HG03457 (cell line): ENCODE results near the gene CASP5.
A peak's percentile ranks its signal among the peaks of the same experiment; 100 is the strongest.
"Not testable (repeated sequence)": the region's sequence is repeated elsewhere in the genome, so short reads cannot be mapped to it uniquely, and the experiment has no call there.

ENCODE experiments used
- ATAC-seq: cut with Tn5 transposase; IDR thresholded peaks from one replicate; pipeline ENCODE4 v1.9.1; 2021; ENCODE audit warnings: moderate number of reproducible peaks; ENCODE audit not compliant: unreplicated experiment

CASP5 gene

GRCh38 chr11:105023003-105023402 is at the start of gene CASP5:
CASP5 (minus strand) TSS chr11:105023168; CDS start chr11:105023136, 32 bp downstream.
- no peak for ATAC-seq

DNA sequence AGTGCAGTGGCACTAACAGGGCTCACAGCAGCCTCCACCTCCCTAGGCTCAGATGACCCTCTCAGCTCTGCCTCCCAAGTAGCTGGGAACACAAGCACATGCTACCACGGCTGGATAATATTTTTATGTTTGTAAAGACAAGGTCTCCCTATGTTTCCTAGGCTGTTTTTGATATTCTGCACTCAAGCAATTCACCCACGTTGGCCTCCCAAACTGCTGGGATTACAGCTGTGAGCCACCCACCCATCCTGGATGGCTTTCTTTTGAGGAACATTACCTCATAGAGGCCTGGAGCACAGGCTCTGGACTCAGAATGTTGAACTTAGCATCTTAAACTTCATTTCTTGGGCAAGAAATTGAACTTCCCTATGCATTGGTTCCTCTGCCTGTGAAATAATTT is 49.1 kb upstream of the CASP5 start:
- ATAC-seq = not testable (repeated sequence)

DNA sequence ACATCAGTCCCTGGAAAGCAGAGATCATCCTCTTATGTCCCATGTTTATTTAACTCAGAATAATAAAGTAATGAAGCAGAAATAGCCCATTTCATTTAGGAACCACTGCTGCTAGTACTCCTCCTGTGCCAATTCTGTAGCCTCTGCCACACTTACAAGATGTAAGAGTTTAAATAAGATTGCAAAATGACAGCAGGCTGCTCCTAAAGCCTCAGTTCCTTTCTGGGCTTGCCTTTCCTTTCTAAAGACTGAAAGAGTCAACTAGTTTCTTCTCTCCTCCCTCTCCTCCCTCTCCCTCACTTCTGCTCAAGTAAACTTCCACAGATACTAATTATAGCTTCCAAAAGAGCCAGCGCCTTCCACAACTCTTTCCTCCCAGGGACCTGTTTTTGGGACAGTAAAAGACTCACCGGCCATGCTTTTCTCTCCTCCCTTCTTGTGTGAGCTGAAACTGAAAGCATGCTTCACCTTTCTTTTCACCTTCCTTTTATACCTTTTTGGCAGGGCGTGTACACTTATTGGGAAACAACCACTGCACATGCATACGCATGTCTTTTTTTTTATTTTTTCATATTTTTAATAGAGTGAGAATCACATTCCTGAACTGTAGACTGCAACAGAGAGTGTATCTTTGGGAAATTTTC is 48.2 kb upstream of the CASP5 start:
- no peak for ATAC-seq

DNA sequence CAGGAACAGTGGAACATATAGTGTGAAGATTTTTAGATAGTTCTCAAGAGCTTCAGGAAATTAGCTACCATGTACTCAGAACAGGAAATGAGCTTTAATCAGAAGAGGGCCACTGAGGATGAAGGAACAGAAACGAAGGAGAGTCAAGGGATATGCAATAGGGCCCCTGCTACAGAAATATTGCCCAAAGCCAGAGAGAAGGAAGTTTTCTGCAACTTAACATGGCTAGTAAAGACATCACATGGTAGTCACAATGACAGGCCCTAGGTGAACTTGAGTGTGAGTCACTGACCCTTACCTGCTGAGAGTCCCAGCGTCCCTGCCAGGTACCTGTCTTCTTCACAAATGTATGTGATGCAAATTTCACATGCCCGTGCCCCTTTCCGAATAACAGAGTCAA is 47.3 kb upstream of the CASP5 start:
- ATAC-seq = no peak

- not testable (repeated sequence) for ATAC-seq
Observed at GRCh38 chr11:105069749-105070148, 46.8 kb upstream of the CASP5 start.

DNA sequence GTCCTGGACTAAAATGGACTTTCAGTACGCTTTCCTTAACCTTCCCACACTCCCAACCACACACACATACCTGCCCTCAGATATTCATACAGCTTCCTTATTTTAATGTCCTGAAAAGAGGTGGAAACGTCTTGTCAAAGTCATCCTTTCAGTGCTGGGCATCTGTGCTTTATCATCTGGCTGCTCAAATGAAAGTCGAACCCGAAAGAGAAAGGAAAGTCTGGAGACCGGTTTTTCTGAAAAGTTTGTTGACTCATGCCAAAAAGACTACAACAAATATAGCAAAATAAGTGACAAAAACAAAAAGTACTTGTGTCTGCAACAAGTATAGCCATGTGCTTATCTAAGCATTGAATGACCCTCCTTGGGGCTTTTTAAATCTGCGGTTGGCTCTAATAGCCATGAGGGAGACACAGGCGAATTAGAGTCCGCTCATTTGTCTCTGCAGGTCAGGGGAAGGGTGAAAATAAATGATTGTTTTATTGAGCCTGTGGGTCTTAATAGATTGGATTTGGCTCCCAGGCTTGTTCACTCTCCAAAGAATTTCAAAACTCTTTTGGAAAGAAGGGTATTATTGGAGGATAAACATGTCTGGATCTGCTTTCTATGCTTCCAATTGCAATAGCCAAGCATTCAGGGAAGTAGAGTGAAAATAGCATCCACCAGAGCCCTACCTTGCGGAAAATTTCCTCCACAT is 40.4 kb upstream of the CASP5 start:
- not testable (repeated sequence) for ATAC-seq

- no peak for ATAC-seq
Observed at GRCh38 chr11:105057432-105057831, 34.5 kb upstream of the CASP5 start.

- ATAC-seq = no peak
Observed at GRCh38 chr11:105056446-105056845, 33.5 kb upstream of the CASP5 start.

GRCh38 chr11:105054723-105055493 is 31.9 kb upstream of the CASP5 start:
- ATAC-seq = no peak

DNA sequence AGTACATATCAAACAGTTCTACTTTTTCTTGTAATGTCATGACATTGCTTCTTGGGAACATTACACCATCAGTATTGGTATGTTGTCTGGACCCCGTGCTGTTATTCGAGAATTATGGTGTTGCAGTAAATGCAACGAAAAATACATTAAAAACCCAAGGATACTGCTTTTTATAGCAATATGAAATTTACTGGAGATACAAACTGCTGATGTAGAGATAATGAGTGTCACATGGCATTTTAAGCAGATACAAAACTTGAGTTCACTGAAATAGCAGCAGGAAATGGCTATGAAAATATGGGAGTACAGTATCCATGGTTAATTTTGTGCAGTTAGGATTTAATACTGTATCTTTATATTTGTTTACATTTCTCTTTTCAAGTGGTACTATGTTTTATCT is 29.5 kb upstream of the CASP5 start:
- ATAC-seq = no peak

- no peak for ATAC-seq
Observed at GRCh38 chr11:105051559-105051958, 28.6 kb upstream of the CASP5 start.

DNA sequence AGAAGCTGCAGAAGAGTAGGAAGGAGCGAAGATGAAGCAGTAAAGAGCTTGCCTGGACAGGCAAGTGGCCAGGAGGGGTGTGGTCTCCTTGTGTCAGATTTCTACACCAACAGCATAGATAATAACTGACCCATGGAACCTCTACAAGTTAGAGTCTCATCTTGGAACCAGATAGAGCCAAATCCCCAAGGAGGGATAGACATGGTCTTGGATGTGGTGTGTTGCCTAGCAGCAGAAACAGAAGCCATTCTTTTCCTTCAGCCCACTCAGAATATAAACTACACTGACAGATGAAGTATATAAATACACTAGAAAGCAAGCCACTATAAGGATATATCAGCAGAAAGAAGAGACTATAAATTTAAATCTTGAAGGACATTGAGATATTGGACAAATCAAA is 26.5 kb upstream of the CASP5 start:
- ATAC-seq = no peak

DNA sequence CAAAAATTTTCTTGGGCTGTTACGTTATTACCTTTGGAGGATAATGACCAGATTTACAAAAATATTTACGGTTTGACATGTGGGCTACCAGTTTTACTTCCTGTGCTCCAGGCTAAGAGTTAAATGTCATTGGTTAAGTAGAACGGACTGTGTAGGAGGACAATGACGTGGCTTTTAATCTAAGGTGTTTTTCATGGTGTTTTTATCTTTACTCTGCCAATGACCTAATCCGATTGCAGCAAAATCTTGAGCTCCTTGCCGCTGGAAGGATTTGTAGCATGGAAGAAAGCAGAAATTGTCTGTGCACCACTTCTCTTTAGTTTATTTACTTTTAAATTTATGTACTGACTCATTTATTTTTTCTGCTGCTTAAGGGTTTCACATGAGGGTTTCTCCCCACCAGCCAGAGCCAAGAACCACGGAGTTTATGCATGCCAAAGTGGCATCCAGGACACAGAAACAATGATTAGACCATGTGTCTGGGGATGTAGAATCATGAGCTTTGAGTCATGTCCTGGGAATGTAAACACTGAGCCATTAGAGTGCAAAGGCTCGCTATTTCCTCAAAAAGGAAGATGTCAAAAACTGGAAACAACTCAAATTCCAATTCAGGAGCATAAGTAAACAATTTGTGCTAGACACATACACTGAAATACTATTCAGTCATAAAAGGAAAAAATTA is 24.1 kb upstream of the CASP5 start:
- ATAC-seq = no peak

DNA sequence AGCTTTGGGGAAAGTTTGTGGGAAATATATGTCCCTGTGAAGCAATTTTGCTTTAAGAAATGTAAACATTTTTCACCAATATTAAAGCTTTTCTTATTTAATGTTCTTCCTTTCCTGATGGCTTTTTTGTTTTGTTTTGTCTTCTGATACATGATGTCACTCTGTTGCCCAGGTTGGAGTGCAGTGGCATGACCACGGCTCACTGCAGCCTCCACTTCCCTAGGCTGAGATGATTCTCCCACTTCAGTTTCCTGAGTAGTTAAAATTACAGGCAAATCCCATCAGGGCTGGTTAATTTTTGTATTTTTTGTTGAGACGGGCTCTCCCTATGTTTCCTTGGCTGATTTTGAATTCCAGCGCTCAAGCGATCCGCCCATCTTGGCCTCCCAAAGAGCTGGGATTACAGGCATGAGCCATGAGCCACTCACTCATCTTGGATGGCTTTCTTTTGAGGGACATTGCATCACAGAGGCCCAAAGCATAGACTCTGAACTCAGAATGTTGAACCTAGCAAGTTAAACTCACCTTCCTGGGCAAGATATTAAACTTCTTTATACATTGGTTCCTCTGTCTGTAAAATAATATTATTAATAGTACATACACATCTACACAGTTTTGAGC is 22.8 kb upstream of the CASP5 start:
- no peak for ATAC-seq

- ATAC-seq = peak; percentile 98
Observed at GRCh38 chr11:105044557-105045524, 21.9 kb upstream of the CASP5 start, which contains the start of gene CARD16. CARD16 (minus strand) TSS chr11:105045335; CDS start chr11:105045297, 38 bp downstream.

DNA sequence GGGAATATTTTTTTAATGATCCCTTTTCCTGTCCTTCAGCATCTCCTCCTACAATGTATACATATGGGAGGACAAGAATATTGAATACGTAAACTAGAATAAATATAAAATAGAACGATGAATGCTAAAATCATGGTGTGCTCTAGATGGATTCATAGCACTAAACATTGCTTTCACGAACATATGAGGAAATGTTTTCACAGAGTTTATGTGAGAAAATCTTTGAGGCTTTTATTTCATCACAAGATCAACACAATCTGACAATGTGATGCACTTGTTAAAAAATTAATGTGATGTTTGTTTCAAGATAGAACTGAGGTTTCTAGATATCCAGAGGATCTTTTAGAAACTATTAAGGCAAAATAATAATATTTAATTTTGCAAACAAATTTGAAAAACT is 19.2 kb upstream of the CASP5 start:
- no peak for ATAC-seq

DNA sequence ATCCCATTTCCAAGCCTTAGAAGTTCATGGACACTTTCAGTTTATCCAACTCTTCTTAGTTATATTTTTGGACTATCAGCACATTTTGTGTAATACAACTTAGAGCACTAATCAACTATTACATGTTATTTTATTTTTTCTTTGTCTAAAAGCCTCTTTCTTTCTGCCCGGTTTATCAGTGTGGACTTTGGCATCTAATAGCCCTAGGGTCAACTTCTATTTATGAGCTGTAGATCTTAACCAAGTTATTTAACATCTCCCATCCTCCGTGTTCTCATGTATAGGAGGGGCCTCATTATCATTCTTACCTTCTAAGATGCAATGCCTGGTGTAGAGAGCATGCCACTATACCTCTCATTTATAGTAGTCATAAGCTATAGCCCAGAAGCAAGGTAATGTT is 17.7 kb upstream of the CASP5 start:
- no peak for ATAC-seq

- peak; percentile 97 for ATAC-seq
Observed at GRCh38 chr11:105034813-105035620, 12.0 kb upstream of the CASP5 start, which contains the start of gene CASP1. CASP1 (minus strand) TSS chr11:105035144; CDS start chr11:105035113, 31 bp downstream.

DNA sequence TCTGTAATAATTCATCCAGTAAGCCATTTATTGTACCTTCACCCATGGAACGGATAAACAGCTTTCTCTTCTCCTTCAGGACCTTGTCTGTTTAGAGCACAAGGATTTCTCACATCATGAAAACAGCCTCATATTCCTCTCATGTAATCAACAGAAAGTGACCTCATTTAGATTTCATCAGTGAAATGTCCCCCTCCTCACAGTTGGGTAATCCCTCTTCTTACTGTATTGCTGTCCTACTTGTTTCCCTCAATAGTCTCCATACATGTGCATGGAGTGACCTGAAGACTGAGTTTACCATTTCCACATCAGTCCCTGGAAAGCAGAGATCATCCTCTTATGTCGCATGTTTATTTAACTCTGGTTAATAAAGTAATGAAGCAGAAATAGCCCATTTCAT is 11.4 kb upstream of the CASP5 start:
- not testable (repeated sequence) for ATAC-seq
